Lower lobe of right lung (tissue), 2 donors: ENCODE results near the gene HDAC7. TPM values are rescaled to one million over a fixed set of nuclear protein-coding genes. Genes with fewer than 3 reads are reported as not detected.
A peak's percentile ranks its signal among the peaks of the same experiment; 100 is the strongest.

Experiments used
- ATAC-seq, 2 donors: fragments of 200-7000 bp; cut with Tn5 transposase; one replicate each; pipeline ENCODE4 v1.9.1; 2020 to 2022; ENCODE audit warnings: mild to moderate bottlenecking in 2 of 2, moderate library complexity in 2 of 2
- DNase-seq: peaks from one replicate; pipeline ENCODE4 v3.0.0-alpha.2; 2020
- H3K27ac ChIP-seq: fragments of 200-600 bp; one replicate; pipeline ENCODE4 v1.8.0; 2022
- H3K27me3 ChIP-seq: fragments of 200-600 bp; one replicate; pipeline ENCODE4 v1.8.0; 2022; ENCODE audit warnings: low read depth
- H3K36me3 ChIP-seq: fragments of 200-600 bp; one replicate; pipeline ENCODE4 v1.8.0; 2022; ENCODE audit warnings: mild to moderate bottlenecking
- H3K4me1 ChIP-seq: fragments of 200-600 bp; one replicate; pipeline ENCODE4 v1.8.0; 2022
- H3K4me3 ChIP-seq: fragments of 200-600 bp; one replicate; pipeline ENCODE4 v1.8.0; 2022; ENCODE audit warnings: mild to moderate bottlenecking
- H3K9me3 ChIP-seq: fragments of 200-600 bp; one replicate; pipeline ENCODE4 v1.8.0; 2022
- CTCF ChIP-seq: fragments of 200-600 bp; IDR thresholded peaks from one replicate; pipeline ENCODE4 v1.8.0; 2022; ENCODE audit warnings: antibody characterized with exemption, mild to moderate bottlenecking
- intact Hi-C: fragments of 100-400 bp; cut with DNase I; formaldehyde crosslinking; loops from one replicate; pipeline ENCODE4 v1.11.0; 2022
- total RNA-seq: library from RNA; stranded (reverse); fragmentation: NEBNext Ultra II Directional; extraction: Animal tissue kit (Norgen Biotek cat#: 25700); gene quantifications from one replicate; pipeline ENCODE4 v1.2.1, GENCODE V29; 2021
- donor health status: DM: no; HTN: yes; CAD: no; lungs with severe emphysema.

The HDAC7 gene
- total RNA-seq, 1 donor from 2014 or later = 104 TPM

GRCh38 chr12:47808050-47808449 is 11.7 kb downstream of the HDAC7 start:
- DNase-seq (peak; percentile 72), ATAC-seq (peak; percentile 1 to 12)
- H3K9me3 ChIP-seq = no peaks in the 10 kb centered on the region
- no peaks in the 10 kb centered on the region for H3K27me3 ChIP-seq
- intact Hi-C loops = no loop called here
- H3K27ac ChIP-seq = peak overlapping the region; percentile 97
- H3K36me3 ChIP-seq = peaks cover 21% of the 10 kb centered on the region
- H3K4me1 ChIP-seq = peaks cover 98% of the 10 kb centered on the region
- no peak for TF ChIP-seq CTCF
- peak overlapping the region; percentile 24 for H3K4me3 ChIP-seq

- ATAC-seq = peak in 1 of 2 donors; percentile 44
- Histone ChIP-seq H3K27me3 (no peaks in the 10 kb centered on the region), H3K36me3 (peaks cover 22% of the 10 kb centered on the region), H3K9me3 (no peaks in the 10 kb centered on the region), H3K4me3 (no peak overlapping the region), H3K4me1 (peaks cover 100% of the 10 kb centered on the region), H3K27ac (peak overlapping the region; percentile 97)
- intact Hi-C loops = no loop called here
- no peak for TF ChIP-seq CTCF
- DNase-seq = no peak
Measured at GRCh38 chr12:47807338-47807737, 12.4 kb downstream of the HDAC7 start.

GRCh38 chr12:47805417-47805816 is 14.3 kb downstream of the HDAC7 start:
- intact Hi-C loops = no loop called here
- Histone ChIP-seq H3K4me3 (no peak overlapping the region), H3K4me1 (peaks cover 100% of the 10 kb centered on the region), H3K27me3 (no peaks in the 10 kb centered on the region), H3K9me3 (no peaks in the 10 kb centered on the region), H3K36me3 (peaks cover 22% of the 10 kb centered on the region), H3K27ac (peak overlapping the region; percentile 97)
- no peak for TF ChIP-seq CTCF
- DNase-seq = no peak
- ATAC-seq = no peak

- peaks cover 100% of the 10 kb centered on the region for H3K4me1 ChIP-seq
Measured at GRCh38 chr12:47804171-47804570, 15.5 kb downstream of the HDAC7 start.

GRCh38 chr12:47803191-47803875 is 16.4 kb downstream of the HDAC7 start:
- no peak for TF ChIP-seq CTCF
- H3K4me1 ChIP-seq = peaks cover 100% of the 10 kb centered on the region
- H3K27me3 ChIP-seq = no peaks in the 10 kb centered on the region
- peak overlapping the region; percentile 97 for H3K27ac ChIP-seq
- peaks cover 31% of the 10 kb centered on the region for H3K36me3 ChIP-seq
- H3K9me3 ChIP-seq = no peaks in the 10 kb centered on the region
- DNase-seq = peak; percentile 45
- no peak for ATAC-seq
- intact Hi-C loops = no loop called here
- no peak overlapping the region for H3K4me3 ChIP-seq

More at GRCh38 chr12:47804171-47804570, 15.5 kb downstream of the HDAC7 start:
- Histone ChIP-seq H3K27me3 (no peaks in the 10 kb centered on the region), H3K9me3 (no peaks in the 10 kb centered on the region), H3K4me3 (no peak overlapping the region), H3K36me3 (peaks cover 22% of the 10 kb centered on the region), H3K27ac (peak overlapping the region; percentile 97)
- TF ChIP-seq CTCF = no peak
- intact Hi-C loops = no loop called here
- DNase-seq = no peak
- ATAC-seq = no peak
